Fibroblast of pulmonary artery (primary cell): ENCODE results near the gene NSMCE1.

Source experiments
- DNase-seq: peaks from one replicate; pipeline ENCODE4 v3.0.0-alpha.2; 2010; ENCODE audit warnings: low read depth
- H3K4me3 ChIP-seq: replicated peaks from 2 replicates; pipeline ENCODE4 v1.5.1; 2011; ENCODE audit warnings: low read depth, mild to moderate bottlenecking, control low read depth, low read length, moderate library complexity
- TF ChIP-seq, protein P1 (sequence below): IDR thresholded peaks from 2 replicates; pipeline ENCODE4 v1.5.1; 2011; ENCODE audit warnings: mild to moderate bottlenecking, control low read depth, low read length, inconsistent platforms; ENCODE audit errors: missing control alignments

Gene NSMCE1

DNA sequence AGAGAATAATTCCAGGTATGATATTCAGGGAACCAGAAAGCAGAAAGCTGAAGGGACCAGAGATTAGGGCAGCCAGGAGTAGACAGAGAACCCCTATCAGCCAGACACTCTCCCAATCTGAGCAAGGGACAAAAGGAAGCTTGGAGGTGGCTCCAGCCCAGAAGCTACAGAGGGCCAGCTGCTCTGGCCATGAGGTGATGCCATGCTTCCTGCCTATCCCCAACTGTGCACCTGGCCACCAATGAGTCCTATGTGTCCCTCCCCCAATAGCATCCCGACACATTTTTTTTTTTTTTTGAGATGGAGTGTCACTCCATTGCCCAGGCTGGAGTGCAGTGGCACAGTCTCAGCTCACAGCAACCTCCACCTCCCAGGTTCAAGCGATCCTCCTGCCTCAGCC, 30.0 kb downstream of the NSMCE1 start:
- TF ChIP-seq, protein P1, sequence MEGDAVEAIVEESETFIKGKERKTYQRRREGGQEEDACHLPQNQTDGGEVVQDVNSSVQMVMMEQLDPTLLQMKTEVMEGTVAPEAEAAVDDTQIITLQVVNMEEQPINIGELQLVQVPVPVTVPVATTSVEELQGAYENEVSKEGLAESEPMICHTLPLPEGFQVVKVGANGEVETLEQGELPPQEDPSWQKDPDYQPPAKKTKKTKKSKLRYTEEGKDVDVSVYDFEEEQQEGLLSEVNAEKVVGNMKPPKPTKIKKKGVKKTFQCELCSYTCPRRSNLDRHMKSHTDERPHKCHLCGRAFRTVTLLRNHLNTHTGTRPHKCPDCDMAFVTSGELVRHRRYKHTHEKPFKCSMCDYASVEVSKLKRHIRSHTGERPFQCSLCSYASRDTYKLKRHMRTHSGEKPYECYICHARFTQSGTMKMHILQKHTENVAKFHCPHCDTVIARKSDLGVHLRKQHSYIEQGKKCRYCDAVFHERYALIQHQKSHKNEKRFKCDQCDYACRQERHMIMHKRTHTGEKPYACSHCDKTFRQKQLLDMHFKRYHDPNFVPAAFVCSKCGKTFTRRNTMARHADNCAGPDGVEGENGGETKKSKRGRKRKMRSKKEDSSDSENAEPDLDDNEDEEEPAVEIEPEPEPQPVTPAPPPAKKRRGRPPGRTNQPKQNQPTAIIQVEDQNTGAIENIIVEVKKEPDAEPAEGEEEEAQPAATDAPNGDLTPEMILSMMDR = no peak
- no peak overlapping the region for H3K4me3 ChIP-seq
- DNase-seq = no peak

DNA sequence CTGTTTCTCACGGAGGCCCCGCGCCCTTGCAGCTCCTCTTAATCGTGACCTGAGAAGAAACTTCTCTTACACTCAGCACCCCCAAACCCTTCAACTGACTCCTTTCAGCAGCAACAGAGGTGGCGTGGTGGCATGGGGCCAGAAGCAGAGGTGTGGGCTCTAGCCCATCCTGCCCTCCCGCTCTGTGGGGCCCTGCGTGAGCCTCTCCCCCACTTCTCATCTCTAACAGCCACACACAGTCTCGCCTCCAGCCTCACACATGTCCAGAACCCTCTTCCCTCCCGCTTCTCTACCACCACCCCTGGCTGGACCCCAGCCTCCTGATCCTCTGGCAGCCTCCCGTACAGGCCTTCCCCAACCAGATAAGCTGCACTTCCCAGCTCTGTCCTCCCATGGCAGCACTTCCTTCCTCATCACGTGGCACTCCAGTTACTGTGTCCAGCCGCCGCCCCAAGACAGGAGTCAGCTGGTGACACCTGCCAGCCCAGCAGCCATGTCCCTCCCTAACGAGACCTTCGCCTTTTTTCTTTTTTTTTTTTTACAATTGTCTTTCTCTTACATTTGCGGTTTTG, 30.5 kb downstream of the NSMCE1 start:
- H3K4me3 ChIP-seq = no peak overlapping the region
- no peak for DNase-seq
- TF ChIP-seq, protein P1 = no peak

DNA sequence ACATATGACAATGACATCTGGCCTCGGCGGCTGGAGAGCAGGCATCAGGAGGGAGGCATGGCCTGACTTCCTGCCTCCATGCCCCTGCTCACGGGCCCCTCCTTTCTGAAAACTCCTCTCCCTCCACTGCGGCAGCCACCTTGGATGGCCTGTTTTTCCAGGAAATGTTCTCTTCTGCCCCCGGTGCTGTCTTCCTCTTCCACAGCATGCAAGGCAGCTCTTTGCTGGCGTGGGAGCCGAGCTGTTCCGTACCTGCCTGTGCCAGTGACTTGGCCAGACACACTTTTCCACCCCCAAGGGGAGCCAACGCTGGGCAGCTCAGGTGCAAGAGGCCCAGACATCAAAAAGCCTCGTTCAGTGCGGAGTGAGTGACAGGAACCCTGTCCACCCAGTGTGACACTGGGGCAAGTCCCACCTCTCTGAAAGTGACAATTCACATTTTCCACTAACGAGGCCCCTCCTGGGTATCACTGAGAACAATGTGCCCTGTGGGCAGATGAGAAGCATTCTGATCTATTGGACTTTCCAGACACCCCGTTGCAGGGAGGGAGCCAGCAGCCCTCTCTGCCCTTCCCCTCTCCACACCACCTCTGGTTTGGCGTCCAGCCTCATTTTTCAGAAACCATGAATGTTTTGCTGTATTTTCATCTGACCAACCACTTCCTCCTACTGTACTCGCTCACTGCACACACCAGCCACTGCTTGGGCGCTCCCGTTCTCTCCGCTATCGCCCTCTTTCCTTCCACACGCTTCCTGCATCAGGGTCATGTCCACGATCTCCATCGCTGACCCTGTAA, 31.2 kb downstream of the NSMCE1 start:
- TF ChIP-seq, protein P1 = no peak
- H3K4me3 ChIP-seq = no peak overlapping the region
- no peak for DNase-seq

DNA sequence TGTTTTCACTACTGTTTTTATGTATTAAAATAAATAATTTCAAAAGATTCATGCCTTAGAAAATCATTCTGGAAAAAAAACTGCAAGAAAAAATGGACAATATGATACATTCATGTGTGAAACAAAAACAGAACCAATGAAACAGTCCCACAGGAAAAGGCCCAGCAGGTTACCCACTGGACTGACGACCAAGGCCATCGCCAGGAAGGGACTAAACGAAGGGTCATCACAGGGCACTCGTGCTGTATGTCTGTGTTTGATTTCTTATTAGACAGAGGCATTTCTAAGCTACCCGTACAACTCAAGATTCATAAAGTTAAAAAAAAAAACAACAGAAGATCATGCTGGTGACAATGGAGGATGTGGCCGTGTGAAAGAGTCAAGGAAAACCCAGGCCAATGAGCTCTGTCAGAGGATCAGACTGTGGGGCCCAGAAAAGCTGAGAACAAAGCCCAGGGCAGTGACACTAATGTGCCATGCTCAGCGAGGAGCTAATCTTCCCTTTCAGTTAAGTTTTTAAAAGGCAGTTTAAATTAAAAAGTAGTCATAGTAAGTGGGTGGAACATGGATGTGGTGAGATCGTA, 31.8 kb downstream of the NSMCE1 start:
- no peak for DNase-seq
- no peak overlapping the region for H3K4me3 ChIP-seq
- TF ChIP-seq, protein P1 = no peak

DNA sequence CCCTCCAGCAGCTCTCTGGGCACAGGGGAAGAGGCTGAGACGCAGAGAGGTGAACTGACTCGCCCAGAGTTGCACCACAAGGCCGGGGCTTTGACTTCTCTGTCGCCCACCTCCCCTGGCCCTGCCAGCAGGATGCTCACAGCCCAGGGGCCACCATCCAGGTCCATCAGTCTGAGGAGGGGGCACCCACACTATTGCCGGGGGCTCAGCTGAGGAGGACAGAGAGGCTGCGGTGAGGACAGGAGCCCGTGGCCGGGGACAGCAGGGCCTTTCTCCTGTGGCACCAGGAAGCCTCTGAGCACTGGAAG, 32.7 kb downstream of the NSMCE1 start:
- TF ChIP-seq, protein P1 = no peak
- H3K4me3 ChIP-seq = no peak overlapping the region
- DNase-seq = no peak

DNA sequence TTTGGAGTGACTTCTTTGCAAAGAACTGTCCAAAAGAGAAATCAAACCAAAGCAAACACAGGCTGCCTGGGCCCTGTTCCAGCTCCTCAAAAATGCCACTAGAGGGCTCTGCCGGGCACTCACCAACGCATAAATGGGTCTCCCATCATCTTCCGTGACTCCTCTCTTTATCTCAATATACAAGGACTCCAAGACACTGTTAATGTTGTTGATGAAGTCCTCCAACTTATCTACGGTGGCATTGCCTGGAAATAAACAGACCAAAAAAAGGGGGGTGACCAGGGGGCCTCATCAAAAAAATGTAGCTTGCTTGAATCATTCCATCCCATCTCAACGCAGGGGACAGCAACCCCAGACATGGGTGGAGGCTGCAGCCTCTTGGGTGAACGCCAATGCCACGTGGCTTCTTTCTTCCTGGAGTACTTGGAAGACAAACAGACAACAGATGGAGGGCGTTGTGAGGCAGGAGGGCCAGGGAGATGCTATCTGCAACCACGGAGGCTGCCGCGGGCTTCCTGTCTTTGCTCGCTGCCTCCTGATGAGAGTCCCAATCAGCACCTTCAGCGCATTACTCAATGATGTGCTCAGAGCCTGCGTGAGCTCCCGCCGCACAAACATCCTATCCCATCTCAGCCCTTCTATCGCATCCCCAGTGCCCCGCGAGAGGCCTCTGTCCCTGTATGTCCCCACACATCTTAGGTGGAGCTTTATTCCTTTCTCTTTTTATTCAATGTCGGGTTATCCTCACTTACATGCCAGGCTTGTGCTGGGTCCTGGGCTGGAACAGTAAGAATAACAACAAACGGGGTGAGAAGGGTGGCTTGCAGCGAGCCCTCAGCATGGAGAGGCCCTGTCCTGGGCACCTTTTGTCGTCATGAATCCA, 33.3 kb downstream of the NSMCE1 start:
- H3K4me3 ChIP-seq = no peak overlapping the region
- peak; percentile 97 for DNase-seq
- TF ChIP-seq, protein P1 = peak; percentile 90
